GM21528 (cell line): ENCODE measurements around the gene PRKCQ.
"Not testable (repeated sequence)": the region's sequence is repeated elsewhere in the genome, so short reads cannot be mapped to it uniquely, and the experiment has no call there.

Experiments
- ATAC-seq: cut with Tn5 transposase; IDR thresholded peaks from one replicate; pipeline ENCODE4 v1.9.1; 2021; ENCODE audit warnings: mild to moderate bottlenecking, moderate library complexity; ENCODE audit not compliant: unreplicated experiment, low FRiP score

PRKCQ gene

GRCh38 chr10:6395606-6396005, 184.5 kb downstream of the PRKCQ start:
- no peak for ATAC-seq

GRCh38 chr10:6394084-6394483, 186.0 kb downstream of the PRKCQ start:
- ATAC-seq: no peak

GRCh38 chr10:6393168-6393567, 186.9 kb downstream of the PRKCQ start:
- ATAC-seq: no peak

- ATAC-seq: no peak
Observed at GRCh38 chr10:6390213-6390845, 189.7 kb downstream of the PRKCQ start.

- ATAC-seq: no peak
Observed at GRCh38 chr10:6388261-6388893, 191.7 kb downstream of the PRKCQ start.

GRCh38 chr10:6386960-6387359, 193.1 kb downstream of the PRKCQ start:
- no peak for ATAC-seq

- ATAC-seq: no peak
Observed at GRCh38 chr10:6386346-6386745, 193.7 kb downstream of the PRKCQ start.

GRCh38 chr10:6385665-6386064, 194.4 kb downstream of the PRKCQ start:
- no peak for ATAC-seq

- no peak for ATAC-seq
Observed at GRCh38 chr10:6384847-6385246, 195.2 kb downstream of the PRKCQ start.

GRCh38 chr10:6384031-6384430, 196.0 kb downstream of the PRKCQ start:
- no peak for ATAC-seq

GRCh38 chr10:6383096-6383812, 196.8 kb downstream of the PRKCQ start:
- ATAC-seq: no peak

GRCh38 chr10:6382081-6382480, 198.0 kb downstream of the PRKCQ start:
- ATAC-seq: no peak

- ATAC-seq: not testable (repeated sequence)
Observed at GRCh38 chr10:6380478-6380877, 199.6 kb downstream of the PRKCQ start.

- no peak for ATAC-seq
Observed at GRCh38 chr10:6379015-6379776, 200.9 kb downstream of the PRKCQ start.
